ENCODE data around the gene HBB.
"Not testable (repeated sequence)": the region's sequence is repeated elsewhere in the genome, so short reads cannot be mapped to it uniquely, and the experiment has no call there.

HBB gene

GRCh38 chr11:5226732-5227310 is at the start of gene HBB:
HBB (minus strand) TSS chr11:5227071; CDS start chr11:5227021, 50 bp downstream.
- DNase-seq = no peak

- no peak for DNase-seq
Measured at GRCh38 chr11:5275369-5276110, 48.7 kb upstream of the HBB start.

- no peak for DNase-seq
Measured at GRCh38 chr11:5274395-5274794, 47.5 kb upstream of the HBB start.

DNA sequence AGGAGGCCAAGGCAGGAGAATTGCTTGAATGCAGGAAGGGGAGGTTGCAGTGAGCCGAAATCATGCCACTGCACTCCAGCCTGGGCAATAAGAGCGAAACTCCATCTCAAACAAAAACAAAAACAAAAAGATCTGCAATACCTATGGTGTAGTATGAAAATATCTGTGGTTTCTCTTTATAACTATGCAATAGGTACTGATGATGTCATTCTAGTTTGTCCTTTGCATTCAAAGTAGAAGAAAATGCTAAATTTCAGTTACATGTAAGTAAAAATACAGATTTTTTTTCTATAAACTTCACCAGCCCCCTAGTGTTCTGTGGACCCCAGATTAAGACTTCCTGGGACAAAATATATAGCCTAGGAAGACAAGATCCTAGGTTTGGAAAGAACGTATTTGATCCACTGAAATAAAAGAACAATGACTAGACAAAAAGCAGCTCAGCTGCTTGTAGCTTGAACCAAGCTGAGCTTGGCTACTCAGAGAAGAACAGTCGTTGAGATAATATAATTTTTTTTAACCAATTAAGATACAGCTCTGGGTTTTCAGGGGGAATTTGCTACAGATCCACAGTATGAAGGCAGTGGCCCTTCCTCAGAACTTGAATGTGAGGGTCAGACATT is 45.6 kb upstream of the HBB start:
- no peak for DNase-seq

DNA sequence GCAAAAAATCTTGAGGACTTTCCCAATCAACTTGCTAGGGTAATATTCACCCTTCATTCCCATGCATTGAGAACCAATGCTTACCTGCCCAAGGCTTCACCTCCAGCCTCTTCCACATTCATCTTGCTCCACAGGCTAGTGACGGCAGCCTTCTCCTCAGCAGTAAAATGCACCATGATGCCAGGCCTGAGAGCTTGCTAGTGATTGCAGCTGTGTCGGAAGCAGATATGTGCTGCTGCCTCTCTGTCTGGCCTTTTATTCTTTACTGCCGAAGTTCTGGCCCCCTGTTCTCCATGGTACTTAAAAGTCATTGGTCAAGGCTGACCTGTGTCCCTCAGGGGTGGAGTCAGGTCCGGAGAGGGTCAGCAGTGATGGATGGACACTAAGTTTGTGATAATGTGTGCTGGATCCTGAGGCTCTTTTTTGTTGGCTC is 42.9 kb upstream of the HBB start, which contains the start of gene HBE1:
Gene HBE1, minus strand, starts transcription at position 231 of the 433 bp plus-strand sequence. Its CDS starts 55 bp downstream, at position 176.
- DNase-seq = no peak

- no peak for DNase-seq
Measured at GRCh38 chr11:5267033-5267563, 40.2 kb upstream of the HBB start.

DNA sequence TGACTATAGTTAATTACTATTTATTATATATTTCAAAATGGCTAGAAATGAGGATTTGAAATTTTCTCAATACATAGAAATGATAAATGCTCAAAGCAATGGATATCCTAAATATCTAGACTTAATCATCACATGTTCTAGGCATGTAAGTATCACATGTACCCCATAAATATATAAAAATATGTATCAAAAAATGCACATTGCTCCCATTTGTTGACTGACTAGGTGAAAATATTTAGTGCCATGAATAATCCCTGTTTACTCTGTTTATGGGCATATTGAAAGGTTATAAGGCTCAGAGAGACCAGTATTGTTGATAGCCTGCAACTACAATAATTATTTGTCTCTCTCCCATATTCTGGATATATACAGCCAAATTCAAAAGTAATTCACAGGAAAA is 39.7 kb upstream of the HBB start:
- no peak for DNase-seq

DNA sequence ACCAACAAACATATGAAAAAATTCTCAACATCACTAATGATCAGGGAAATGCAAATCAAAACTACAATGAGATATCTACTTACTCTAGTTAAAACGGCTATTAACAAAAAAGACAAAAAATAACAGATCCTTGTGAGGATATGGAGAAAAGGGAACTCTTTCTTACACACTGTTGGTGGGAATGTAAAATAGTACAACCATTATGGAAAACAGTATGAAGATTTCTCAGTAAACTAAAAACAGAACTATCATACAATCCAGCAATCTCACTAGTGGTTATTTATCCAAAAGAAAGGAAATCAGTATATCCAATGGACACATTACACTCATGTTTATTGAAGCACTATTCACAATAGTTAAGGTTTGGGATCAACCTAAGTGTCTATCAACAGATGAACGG is 39.0 kb upstream of the HBB start:
- DNase-seq = no peak

DNA sequence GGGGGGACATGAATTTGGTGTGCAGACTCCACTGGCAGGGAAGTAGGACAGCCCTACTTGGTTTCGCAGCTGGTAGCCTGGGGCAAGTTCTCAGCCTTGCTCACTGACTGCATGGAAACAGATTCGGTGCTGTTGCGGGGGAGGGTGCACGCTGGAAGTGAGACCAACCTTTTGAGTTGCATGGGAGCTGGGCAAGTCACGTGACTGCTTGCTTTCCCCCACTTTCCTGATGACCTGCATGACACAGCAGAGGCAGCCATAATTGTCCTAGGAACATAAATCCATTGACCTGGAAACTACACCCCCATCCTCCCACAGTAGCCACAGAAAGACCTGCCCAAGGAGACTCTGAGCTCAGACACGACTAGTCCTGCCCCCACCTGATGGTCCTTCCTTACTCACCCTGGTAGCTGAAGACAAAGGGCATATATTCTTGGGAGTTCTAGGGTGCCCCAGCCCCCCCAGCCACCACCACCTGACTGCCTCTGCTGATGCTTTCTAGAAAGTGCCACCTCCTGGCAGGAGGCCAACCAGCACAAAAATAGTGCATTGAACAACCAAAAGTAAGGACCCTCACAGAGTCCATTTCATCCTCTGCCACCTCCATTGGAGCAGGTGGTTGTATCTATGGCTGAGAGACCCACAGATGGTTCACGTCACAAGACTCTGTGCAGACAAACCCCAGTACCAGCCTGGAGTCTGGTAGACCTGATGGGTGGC is 31.8 kb upstream of the HBB start:
- DNase-seq = no peak

- no peak for DNase-seq
Measured at GRCh38 chr11:5257296-5257695, 30.4 kb upstream of the HBB start.

- not testable (repeated sequence) for DNase-seq
Measured at GRCh38 chr11:5254646-5255413, 28.0 kb upstream of the HBB start, which contains the start of gene HBG2. HBG2 (minus strand) TSS chr11:5254781; CDS start chr11:5254728, 53 bp downstream.

- not testable (repeated sequence) for DNase-seq
Measured at GRCh38 chr11:5254023-5254422, 27.2 kb upstream of the HBB start.

GRCh38 chr11:5253440-5253839 is 26.6 kb upstream of the HBB start:
- DNase-seq = not testable (repeated sequence)

DNA sequence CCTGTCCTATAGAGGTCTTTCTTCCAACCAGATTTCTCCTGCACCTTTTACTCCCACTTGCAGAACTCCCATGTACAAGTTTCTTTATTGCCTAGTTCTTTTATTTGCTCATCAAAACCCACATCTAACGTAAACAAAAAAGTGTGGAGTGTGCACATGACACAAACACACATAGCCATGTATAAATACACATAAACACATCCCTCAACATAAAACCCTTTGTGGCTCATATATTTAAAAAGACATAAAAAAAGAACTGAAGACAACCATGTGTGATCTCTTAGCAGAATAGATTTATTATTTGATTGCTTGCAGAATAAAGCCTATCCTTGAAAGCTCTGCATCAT is 26.0 kb upstream of the HBB start:
- DNase-seq = no peak

DNA sequence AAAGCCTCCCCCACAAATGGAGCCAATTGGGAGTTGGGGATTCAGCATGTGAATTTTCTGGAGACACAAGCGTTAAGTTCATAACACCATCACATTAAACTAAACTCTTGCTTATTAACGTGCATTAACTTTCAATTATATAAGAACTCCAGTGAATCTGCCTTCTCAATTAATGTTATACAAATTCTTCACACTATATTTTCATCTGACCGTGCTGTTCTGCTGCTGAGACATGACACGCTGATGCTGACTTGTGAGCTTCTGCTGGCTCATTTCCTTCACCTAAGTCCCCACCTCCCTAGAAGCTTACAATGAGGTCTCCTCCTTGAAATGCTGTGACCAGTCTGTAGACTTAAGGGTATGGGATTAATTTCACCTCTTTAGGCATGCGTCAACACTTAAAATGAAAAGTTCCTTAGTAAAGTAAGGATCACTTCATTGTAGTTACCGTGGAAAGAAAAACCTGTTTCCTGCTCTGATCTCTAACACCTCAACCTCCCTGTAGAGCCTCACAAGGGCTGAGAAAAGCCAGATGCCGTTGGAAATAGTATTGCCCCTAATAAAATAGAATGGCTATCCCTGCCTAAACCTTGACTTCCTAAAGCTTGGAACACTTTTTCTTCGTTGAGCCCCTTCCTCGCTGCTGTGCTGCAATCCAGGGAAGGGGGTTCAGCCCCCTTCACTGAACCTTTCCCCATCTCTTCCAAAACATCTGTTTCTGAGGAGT is 25.5 kb upstream of the HBB start:
- no peak for DNase-seq

DNA sequence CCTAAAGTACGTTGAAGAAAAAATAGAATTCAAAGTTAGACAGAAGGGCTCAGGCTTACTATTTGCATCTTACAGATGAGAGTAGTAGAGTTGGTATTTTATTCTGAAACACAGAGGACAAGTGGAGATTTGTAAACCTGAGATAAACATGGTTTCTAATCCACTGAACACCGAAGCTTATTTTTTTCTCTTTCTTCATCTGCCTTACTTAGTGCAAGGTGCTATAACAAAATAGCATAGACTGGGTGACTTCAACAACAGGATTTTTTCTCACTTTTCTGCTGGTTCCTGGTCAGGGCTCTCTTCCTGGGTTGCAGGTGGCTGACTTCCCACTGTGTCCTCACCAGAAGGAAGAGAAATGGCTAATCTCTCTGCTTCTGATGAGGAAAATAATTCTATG is 24.9 kb upstream of the HBB start:
- no peak for DNase-seq

GRCh38 chr11:5250543-5251204 is 23.8 kb upstream of the HBB start:
- DNase-seq = no peak

GRCh38 chr11:5249807-5250396 is 23.0 kb upstream of the HBB start, which contains the start of gene HBG1:
HBG1 (minus strand) TSS chr11:5249857; CDS start chr11:5249804, 53 bp downstream.
- not testable (repeated sequence) for DNase-seq

DNA sequence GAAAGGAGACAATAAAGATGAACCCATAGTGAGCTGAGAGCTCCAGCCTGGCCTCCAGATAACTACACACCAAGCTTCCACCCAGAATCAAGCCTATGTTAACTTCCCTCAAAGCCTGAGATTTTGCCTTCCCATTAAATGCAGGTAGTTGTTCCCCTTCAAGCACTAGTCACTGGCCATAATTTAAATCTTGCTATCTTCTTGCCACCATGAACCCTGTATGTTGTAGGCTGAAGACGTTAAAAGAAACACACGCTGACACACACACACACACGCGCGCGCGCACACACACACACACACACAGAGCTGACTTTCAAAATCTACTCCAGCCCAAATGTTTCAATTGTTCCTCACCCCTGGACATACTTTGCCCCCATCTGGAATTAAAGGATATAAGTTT is 21.6 kb upstream of the HBB start:
- DNase-seq = not testable (repeated sequence)

GRCh38 chr11:5247472-5248192 is 20.8 kb upstream of the HBB start:
- DNase-seq = no peak
